GM06990 (cell line): ENCODE results near the gene TRIM6.
"Not testable (repeated sequence)": the region's sequence is repeated elsewhere in the genome, so short reads cannot be mapped to it uniquely, and the experiment has no call there.

Source experiments
- DNase-seq: peaks from one replicate; pipeline ENCODE4 v3.0.0-alpha.2; 2011; ENCODE audit not compliant: insufficient read length; ENCODE audit errors: extremely low read depth
- H3K27me3 ChIP-seq: replicated peaks from 2 replicates; pipeline ENCODE4 v1.6.0; 2011; ENCODE audit warnings: low read length; ENCODE audit not compliant: control insufficient read depth, insufficient read depth
- H3K36me3 ChIP-seq: 2 replicates; pipeline ENCODE4 v1.5.1; 2011; ENCODE audit warnings: low read length; ENCODE audit not compliant: control insufficient read depth, insufficient read depth
- H3K4me3 ChIP-seq: replicated peaks from 2 replicates; pipeline ENCODE4 v1.5.1; 2011; ENCODE audit warnings: low read depth, mild to moderate bottlenecking, control low read depth, low read length
- CTCF ChIP-seq: IDR thresholded peaks from 2 replicates; pipeline ENCODE4 v1.5.1; 2011; ENCODE audit warnings: low read length, control low read depth, mild to moderate bottlenecking, inconsistent platforms; ENCODE audit not compliant: insufficient read depth, poor library complexity, severe bottlenecking

The TRIM6 gene

DNA sequence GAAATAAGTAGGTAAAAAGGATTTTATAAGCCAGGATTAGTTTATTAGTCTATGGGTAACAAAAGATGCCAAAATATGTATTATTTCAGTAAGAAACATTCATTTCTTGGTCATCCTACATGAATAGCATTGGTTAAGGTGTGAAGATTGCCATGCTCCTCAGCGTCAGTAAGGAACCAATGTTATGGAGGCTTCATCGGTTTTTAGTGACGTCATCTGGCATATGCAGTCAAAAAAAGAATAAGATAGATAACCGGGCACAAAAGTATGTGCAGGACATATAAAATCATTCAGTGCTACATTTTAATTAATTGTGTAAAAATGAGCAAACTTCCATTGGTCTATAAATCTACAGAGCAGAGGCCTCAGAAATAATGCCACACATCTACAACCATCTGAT, 59.0 kb downstream of the TRIM6 start:
- no peak for TF ChIP-seq CTCF
- H3K36me3 ChIP-seq: no peaks in the 10 kb centered on the region
- H3K27me3 ChIP-seq: no peaks in the 10 kb centered on the region
- no peak overlapping the region for H3K4me3 ChIP-seq
- DNase-seq: no peak

- DNase-seq, H3K27me3 ChIP-seq, H3K36me3 ChIP-seq, H3K4me3 ChIP-seq: not testable (repeated sequence)
These were observed 60.5 kb downstream of the TRIM6 start for GRCh38 chr11:5656956-5657355.

GRCh38 chr11:5658318-5658717, 61.9 kb downstream of the TRIM6 start:
- H3K36me3 ChIP-seq: no peaks in the 10 kb centered on the region; the same call in 1 of the 2 replicates
- no peaks in the 10 kb centered on the region for H3K27me3 ChIP-seq
- DNase-seq: no peak
- TF ChIP-seq CTCF: no peak
- H3K4me3 ChIP-seq: no peak overlapping the region
